GM12865 (cell line): ENCODE data around the gene ACSBG1.
"Not testable (repeated sequence)": the region's sequence is repeated elsewhere in the genome, so short reads cannot be mapped to it uniquely, and the experiment has no call there.

Source experiments
- DNase-seq: peaks from one replicate; pipeline ENCODE4 v3.0.0; 2010; ENCODE audit warnings: low read depth
- H3K4me3 ChIP-seq: 2 replicates; pipeline ENCODE4 v1.5.1; 2011; ENCODE audit warnings: mild to moderate bottlenecking, low read depth, low read length, control low read depth
- CTCF ChIP-seq: IDR thresholded peaks from 2 replicates; pipeline ENCODE4 v1.5.1; 2011; ENCODE audit warnings: low read length, control low read depth, low read depth, inconsistent platforms; ENCODE audit not compliant: insufficient read depth; ENCODE audit errors: missing control alignments

The ACSBG1 gene

GRCh38 chr15:78157203-78157602 lies 77.2 kb downstream of the ACSBG1 start:
- TF ChIP-seq CTCF = no peak
- no peak overlapping the region for H3K4me3 ChIP-seq

DNA sequence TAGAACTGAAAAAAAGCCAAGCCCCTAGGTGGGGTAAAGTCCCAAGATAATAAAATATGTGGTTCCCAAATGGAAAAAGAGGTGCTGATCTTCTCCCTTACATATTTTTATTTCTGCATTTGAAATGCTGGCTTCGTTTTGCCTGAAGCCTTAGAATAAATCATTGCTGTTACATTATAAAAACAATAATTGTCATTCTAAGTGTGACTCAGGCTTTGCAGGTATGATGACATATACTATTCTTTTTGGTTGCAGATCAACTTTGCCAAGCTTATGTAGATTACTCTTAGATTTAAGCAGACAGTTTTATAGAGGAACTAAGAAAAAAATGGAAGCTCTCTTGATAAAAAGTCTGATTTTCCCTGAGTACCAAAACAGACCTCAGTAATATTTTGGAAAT lies 77.7 kb downstream of the ACSBG1 start:
- no peak for TF ChIP-seq CTCF
- no peak for DNase-seq
- no peak overlapping the region for H3K4me3 ChIP-seq

More at GRCh38 chr15:78157203-78157602, 77.2 kb downstream of the ACSBG1 start:
- DNase-seq = no peak

DNA sequence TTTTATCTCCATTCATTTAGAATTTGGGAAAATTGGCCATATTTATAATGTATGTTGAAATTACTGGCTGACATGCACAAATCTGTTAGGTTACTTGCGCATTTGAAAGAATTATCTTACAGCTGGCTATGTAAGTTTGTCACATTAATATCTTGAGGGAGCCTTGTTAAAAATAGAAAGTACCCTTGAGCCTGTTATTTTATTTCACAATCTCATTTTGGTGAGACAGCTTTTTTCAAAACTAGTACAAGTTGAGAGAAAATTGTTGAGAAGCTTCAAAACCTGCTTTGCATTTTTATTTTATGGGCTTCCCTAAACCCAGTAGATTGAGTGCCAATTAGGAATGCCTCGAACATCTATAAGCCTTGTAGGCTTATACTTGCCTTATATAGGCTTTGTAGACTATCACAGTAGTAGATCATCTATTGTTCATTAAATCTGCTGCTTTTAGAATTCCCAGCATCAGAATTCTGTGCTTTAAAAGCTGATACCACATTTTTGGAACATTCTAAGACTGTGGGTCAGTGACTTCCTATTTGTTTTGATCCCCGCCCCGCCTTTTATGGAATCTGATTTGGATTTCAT lies 78.9 kb downstream of the ACSBG1 start:
- H3K4me3 ChIP-seq = no peak overlapping the region
- DNase-seq = no peak
- no peak for TF ChIP-seq CTCF

DNA sequence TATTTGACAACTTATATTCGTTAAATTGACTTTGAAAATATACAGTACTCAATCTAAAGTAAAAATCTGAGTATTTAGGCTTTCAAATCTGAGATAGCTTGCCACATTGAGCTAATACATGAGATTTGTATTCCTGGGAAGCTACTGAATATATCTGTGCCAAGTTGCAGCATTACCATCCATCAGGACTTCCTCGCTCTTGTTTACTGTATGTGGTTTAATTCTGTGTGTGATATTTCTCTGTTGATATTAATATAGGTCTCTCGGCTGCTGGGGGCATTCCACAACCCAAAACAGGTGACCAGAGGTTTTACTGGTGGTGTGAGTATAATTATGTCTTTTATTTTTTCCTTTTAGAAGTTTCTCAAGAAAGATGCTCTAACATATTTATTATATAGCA lies 79.4 kb downstream of the ACSBG1 start:
- no peak for DNase-seq
- no peak for TF ChIP-seq CTCF
- H3K4me3 ChIP-seq = no peak overlapping the region

DNA sequence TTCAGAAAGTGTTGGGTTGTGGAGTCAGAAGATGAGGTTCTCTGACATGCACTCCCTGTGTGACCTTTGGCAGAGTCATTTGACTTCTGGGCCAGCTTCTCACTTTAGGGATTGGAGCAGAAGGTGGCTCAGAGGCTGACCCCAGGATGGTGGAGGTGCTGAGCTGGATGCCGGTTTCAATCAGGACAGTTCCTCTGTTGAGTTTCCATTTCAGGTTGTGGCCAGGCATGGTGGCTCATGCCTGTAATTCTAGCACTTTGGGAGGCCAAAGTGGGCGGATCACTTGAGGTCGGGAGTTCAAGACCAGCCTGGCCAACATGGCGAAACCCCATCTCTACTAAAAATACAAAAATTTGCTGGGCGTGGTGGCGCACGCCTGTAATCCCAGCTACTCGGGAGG lies 83.3 kb downstream of the ACSBG1 start:
- not testable (repeated sequence) for H3K4me3 ChIP-seq

DNA sequence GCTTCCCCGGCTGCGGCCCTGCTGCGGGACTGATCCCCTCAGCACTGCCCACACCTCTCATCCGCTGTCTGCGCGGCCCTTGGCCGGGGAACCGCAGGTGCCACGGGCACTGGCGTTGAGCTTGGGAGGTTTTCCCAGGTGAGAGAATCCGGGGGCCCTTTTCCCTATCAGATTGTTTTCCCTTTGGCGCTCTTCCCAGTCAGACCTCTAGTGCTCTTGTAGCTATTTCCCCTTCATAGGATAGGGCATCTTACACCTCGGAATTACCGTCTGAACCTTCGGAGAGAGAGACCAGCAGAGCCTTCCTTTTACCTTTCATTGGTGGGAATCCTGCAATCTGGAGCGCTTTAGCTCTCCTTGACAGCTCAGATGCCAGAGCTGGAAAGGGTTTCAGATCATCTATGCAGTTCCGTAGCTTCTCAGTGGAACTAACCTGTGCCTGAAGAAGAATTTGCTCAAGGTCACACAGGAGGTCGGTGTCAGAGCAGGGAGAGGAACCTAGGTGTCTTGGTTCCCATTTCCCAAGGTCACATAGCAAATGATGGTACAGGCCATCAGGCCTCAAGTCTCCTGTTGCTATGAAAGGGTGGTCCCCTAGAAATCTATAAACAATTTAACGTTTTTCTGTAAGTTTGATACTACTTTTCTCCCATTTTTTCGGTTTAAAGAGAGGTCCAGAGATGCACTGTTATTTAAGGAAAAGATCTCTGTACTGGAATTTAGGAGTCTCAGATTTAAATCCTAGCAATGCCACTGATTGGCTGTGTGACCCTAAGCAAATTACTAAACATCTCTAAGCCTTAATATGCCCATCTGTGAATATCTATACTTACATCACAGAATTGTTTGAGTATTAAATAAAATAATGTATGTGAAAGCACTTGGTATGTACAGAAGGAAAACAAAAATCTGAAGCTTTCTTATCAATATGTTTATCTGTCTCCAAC lies 84.3 kb downstream of the ACSBG1 start:
- TF ChIP-seq CTCF = no peak
- DNase-seq = peak; percentile 33
- peak overlapping the region; percentile 92 for H3K4me3 ChIP-seq

More for the DNA sequence above, 83.3 kb downstream of the ACSBG1 start:
- DNase-seq = peak; percentile 34

- DNase-seq = peak; percentile 99
- peak within 1 kb of the TSS; percentile 92 for H3K4me3 ChIP-seq
- TF ChIP-seq CTCF = no peak
Observed at GRCh38 chr15:78149068-78149804, 85.1 kb downstream of the ACSBG1 start, which contains the start of gene IDH3A. Gene IDH3A, plus strand, starts transcription at chr15:78149362. Its CDS starts 42 bp downstream, at chr15:78149404.
